NCI-H524 (cell line): ENCODE data around the gene KCNMA1.
"Not testable (repeated sequence)": the region's sequence is repeated elsewhere in the genome, so short reads cannot be mapped to it uniquely, and the experiment has no call there.

Source experiments
- DNase-seq, 2 experiments: peaks; one replicate each; lab custom pipeline; 2025; lab: John Stamatoyannopoulos, UW

KCNMA1 gene

GRCh38 chr10:77371421-77371820, 266.2 kb downstream of the KCNMA1 start:
- DNase-seq: no peak

DNA sequence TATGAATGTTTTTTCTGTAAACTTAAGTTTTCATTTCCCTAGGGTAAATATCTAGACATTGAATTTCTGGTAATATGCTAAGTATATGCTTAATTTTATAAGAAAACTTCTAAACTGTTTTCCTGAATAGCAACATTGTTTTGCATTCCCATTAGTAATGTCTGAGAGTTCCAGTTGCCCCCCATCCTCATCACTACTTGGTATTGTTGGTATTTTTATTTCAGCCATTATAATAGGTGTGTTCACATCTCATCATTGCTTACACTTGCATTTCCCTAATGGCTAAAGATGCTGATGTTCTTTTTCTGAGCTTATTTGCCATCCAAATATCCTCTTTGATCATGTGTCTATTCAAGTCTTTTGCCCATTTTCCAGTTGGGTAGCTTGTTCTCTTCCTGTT, 269.6 kb downstream of the KCNMA1 start:
- no peak for DNase-seq

GRCh38 chr10:77363210-77363609, 274.4 kb downstream of the KCNMA1 start:
- DNase-seq: no peak

DNA sequence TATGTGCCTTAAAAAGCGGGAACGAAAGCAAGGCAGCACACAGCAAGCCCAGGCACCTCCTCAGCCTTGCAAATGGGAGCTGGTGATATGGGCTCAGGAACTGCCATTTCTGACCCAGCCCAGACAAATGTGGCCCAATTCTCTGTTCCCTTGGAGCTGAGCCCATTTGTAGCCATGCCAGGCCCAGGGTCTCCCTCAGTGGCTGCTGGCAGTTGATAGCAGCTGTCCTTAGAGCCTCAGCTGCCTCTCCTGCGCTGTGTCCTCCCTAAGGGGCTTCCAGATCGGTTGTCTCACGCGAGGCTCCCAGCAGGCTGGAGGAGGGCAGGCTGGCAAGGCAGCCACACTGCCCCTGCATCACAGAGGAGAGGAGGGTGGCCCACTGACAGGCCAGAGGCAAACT, 275.8 kb downstream of the KCNMA1 start:
- DNase-seq: no peak

GRCh38 chr10:77361426-77361825, 276.2 kb downstream of the KCNMA1 start:
- DNase-seq: no peak

GRCh38 chr10:77360835-77361234, 276.8 kb downstream of the KCNMA1 start:
- DNase-seq: no peak

GRCh38 chr10:77359950-77360520, 277.6 kb downstream of the KCNMA1 start:
- no peak for DNase-seq

- DNase-seq: peak in 1 of 2 experiments; percentile 66
Observed at GRCh38 chr10:77359287-77359691, 278.3 kb downstream of the KCNMA1 start.

GRCh38 chr10:77358656-77359055, 279.0 kb downstream of the KCNMA1 start:
- DNase-seq: no peak

- no peak for DNase-seq
Observed at GRCh38 chr10:77357611-77358310, 279.8 kb downstream of the KCNMA1 start.

- no peak for DNase-seq
Observed at GRCh38 chr10:77357185-77357584, 280.4 kb downstream of the KCNMA1 start.

DNA sequence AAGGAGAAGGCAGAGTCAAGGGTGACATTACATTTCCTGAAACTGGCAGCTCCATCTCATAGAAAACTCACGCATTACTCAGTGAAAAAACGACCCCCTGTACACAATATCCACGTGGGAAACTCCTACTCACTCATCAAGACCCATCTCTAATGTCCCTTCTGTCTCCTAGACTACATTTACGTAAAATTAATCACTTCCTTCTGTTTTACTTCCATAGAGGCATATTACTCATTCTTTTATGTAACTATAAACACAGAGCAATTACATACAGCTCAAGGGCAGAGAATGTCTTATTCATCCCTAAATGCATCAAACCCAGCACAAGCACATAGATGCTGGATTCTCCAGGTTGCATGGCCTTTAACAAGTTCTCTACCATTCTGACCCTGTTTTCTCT, 281.8 kb downstream of the KCNMA1 start:
- no peak for DNase-seq

GRCh38 chr10:77351386-77351785, 286.2 kb downstream of the KCNMA1 start:
- no peak for DNase-seq

DNA sequence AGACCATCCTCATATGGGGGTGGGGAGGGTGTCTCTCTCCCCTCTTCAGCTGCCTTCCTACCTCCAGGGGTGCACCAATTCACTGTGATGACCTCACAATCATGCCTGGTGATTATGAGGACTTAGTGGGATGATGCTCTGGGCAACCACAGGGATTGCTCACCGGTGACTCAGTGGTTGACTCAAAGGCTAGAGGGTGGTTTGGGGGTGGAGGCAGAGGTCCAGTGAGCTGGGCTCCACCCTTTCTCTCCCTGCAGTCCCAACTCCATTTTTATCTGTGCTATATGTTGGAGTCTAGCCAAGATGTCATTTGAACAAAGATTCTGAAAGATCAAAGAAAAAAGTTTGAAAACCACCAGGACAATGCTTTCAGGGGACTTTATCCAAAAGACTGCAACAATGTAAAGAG, 286.9 kb downstream of the KCNMA1 start:
- no peak for DNase-seq

DNA sequence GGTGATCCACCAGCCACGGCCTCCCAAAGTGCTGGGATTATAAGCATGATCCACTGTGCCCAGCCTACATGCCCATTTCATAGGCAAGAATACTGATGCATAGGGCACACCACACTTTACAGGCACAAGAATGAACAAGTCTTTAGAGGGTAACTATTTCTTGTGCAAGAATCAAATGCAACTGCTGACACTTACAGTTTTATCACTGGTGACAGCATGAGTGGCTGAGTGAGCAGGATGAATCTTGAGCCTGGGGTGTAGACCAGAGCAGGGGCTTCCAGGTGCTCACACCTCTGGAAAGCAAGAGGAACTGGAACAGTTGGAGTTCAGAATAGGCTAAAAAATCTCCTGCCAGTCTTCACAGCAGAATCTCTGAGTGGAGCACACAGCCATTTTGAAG, 287.5 kb downstream of the KCNMA1 start:
- DNase-seq: no peak

GRCh38 chr10:77349226-77349625, 288.4 kb downstream of the KCNMA1 start:
- no peak for DNase-seq

- no peak for DNase-seq
Observed at GRCh38 chr10:77348751-77349150, 288.9 kb downstream of the KCNMA1 start.

GRCh38 chr10:77348082-77348481, 289.5 kb downstream of the KCNMA1 start:
- DNase-seq: no peak

DNA sequence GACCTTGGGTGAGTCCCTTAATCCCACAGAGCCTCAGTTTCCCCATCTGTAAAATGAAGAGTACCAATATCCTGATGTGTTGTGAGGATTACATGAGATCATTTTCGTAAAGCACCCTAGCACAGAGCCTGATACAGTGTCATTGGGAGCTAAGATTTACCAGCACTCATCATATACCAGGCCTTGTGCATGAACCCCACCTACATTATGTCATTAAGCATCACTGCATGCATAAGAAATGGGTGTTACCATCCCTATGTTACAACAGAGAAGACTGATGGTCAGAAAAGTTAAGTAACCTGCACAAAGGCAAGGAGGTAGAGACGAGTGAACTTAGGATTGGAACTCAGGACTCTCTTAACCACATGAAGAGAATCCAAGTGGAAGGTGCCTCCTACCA, 290.6 kb downstream of the KCNMA1 start:
- DNase-seq: no peak

DNA sequence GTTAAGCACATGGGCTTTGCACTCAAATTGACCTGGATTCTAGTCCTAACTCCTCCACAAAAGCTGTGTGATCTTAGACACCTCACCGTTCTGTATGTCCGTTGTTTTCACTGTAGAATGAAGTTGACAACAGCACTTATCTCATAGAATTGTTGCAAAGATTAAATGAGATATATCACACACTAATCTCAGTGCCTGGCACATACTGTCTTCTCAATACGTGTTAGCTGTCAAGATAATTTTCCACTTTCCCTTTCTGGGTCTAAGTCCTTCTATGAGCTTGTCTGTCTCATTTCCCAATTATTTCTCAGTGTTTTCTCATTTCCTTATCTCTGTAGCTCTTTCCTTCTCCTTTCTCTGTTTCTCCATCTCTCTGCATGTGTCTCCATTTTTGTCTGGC, 296.6 kb downstream of the KCNMA1 start:
- DNase-seq: no peak

DNA sequence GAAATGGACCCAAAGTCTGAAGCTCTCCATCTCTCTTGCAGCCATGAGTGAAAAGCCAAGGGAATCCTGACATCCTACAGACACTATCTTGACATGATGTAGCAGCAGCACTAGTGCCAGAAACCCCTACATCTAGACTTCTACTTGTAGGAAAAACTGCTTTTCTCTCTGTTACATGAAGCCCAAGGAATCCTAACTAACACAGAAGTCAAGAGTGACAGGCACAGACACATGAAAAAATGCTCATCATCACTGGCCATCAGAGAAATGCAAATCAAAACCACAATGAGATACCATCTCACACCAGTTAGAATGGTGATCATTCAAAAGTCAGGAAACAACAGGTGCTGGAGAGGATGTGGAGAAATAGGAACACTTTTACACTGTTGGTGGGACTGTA, 297.7 kb downstream of the KCNMA1 start:
- DNase-seq: not testable (repeated sequence)

- no peak for DNase-seq
Observed at GRCh38 chr10:77339166-77339565, 298.4 kb downstream of the KCNMA1 start.

DNA sequence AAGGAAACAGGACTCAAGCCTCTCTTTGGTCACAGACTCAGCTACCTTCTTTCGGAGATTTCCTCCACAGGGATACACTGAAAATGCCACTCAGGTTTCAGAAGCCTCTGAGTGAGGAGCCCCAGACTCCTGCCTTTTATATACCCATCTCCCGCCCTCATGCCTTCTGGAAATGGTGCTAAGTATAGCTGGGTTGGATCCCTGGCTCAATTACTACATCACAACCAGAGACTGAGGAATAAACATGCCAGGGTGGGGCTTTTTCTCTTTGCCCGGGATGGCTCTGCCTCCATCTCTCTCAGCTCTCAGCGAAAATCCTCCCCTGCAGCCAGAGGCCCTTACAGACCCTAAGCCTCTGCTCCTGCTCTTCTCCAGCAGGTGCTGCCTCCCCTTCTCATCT, 299.5 kb downstream of the KCNMA1 start:
- no peak for DNase-seq

- no peak for DNase-seq
Observed at GRCh38 chr10:77334501-77334900, 303.1 kb downstream of the KCNMA1 start.
